GM12864 (cell line): ENCODE measurements around the gene SERPING1.

ENCODE experiments used
- DNase-seq: peaks from one replicate; pipeline ENCODE4 v3.0.0-alpha.2; 2011; ENCODE audit warnings: low read depth
- H3K4me3 ChIP-seq: 2 replicates; pipeline ENCODE4 v1.5.1; 2011; ENCODE audit warnings: mild to moderate bottlenecking, low read depth, low read length, control low read depth
- CTCF ChIP-seq: IDR thresholded peaks from 2 replicates; pipeline ENCODE4 v1.5.1; 2011; ENCODE audit warnings: low read depth, mild to moderate bottlenecking, moderate library complexity, low read length, control low read depth, inconsistent platforms; ENCODE audit errors: missing control alignments

Gene SERPING1

GRCh38 chr11:57560146-57560545 is 37.3 kb upstream of the SERPING1 start:
- no peak for TF ChIP-seq CTCF
- no peak for DNase-seq
- no peak overlapping the region for H3K4me3 ChIP-seq

GRCh38 chr11:57562596-57562995 is 34.9 kb upstream of the SERPING1 start:
- DNase-seq: no peak
- no peak for TF ChIP-seq CTCF
- no peak overlapping the region for H3K4me3 ChIP-seq

- peak overlapping the region; percentile 84 for H3K4me3 ChIP-seq
- no peak for TF ChIP-seq CTCF
- no peak for DNase-seq
Observed at GRCh38 chr11:57566005-57566904, 31.2 kb upstream of the SERPING1 start.

GRCh38 chr11:57566905-57567514 is 30.5 kb upstream of the SERPING1 start:
- no peak for TF ChIP-seq CTCF
- H3K4me3 ChIP-seq: peak overlapping the region; percentile 84
- no peak for DNase-seq

- no peak for DNase-seq
- peak; percentile 40 for TF ChIP-seq CTCF
- H3K4me3 ChIP-seq: peak within 1 kb of the TSS; percentile 84
Observed at GRCh38 chr11:57567515-57568329, 29.8 kb upstream of the SERPING1 start, which contains the start of gene UBE2L6. UBE2L6 (minus strand) TSS chr11:57567672; CDS start chr11:57567611, 61 bp downstream.

GRCh38 chr11:57568330-57568766 is 29.1 kb upstream of the SERPING1 start:
- H3K4me3 ChIP-seq: peak overlapping the region; percentile 84
- DNase-seq: peak; percentile 43
- TF ChIP-seq CTCF: peak; percentile 92
